Right ventricle myocardium inferior (tissue), 1 donor: ENCODE data around the gene CNNM4. TPM values are rescaled to one million over a fixed set of nuclear protein-coding genes. Genes with fewer than 3 reads are reported as not detected.
A peak's percentile ranks its signal among the peaks of the same experiment; 100 is the strongest.
"Not testable (repeated sequence)": the region's sequence is repeated elsewhere in the genome, so short reads cannot be mapped to it uniquely, and the experiment has no call there.

Source experiments
- ATAC-seq: fragments of 200-7000 bp; cut with Tn5 transposase; one replicate; pipeline ENCODE4 v1.9.1; 2020; ENCODE audit warnings: mild to moderate bottlenecking, moderate library complexity
- DNase-seq: peaks from one replicate; pipeline ENCODE4 v3.0.0; 2021; ENCODE audit errors: missing footprints
- intact Hi-C: fragments of 100-400 bp; cut with DNase I; formaldehyde crosslinking; loops from one replicate; pipeline ENCODE4 v1.11.0; 2022
- total RNA-seq: library from RNA; stranded (reverse); fragmentation: NEBNext Ultra II Directional; extraction: Animal tissue kit (Norgen Biotek cat#: 25700); gene quantifications from one replicate; pipeline ENCODE4 v1.2.1, GENCODE V29; 2021
- donor health status: DM: no; HTN: yes; CAD: no; lungs with severe emphysema.

CNNM4 gene
- total RNA-seq, 1 donor from 2014 or later = 33.3 TPM

DNA sequence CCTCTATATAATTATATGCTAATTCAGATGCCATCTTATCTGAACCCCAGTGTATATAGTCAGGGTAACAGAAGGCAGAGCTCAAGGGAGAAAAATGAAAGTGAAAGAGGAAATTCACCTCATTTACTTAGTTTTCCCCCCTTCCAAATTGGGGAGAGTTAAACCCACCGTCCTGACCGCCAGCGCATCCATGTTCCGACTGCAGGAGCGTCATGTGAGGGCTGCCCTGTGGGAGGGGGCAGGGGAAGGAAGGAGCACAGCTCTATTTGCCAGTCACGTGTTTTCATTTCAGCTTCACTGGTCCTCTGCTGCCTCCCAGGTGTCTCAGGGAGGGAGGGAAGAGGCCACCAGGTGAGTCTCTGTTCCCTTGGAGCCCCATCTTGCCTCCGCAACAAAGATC is 13.2 kb downstream of the CNNM4 start:
- intact Hi-C loops = no loop called here
- no peak for ATAC-seq
- peak; percentile 11 for DNase-seq

DNA sequence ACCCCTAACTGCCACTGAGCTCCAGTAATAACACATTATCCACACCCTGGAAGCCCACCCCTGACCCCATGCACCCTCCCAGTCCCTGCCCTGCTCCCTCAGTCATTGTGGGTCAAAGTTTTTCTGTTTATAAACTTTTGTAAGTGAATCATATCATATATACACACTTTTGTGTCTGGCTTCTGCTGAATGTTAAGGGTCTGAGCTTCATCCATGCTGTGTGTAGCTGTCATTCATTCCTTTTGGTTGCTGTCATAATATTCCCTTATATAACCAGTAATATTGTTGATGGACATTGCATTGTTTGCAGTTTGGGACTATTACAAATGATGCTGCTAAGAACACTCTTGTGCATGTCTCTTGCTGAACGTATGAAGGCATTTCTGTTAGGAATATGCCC is 14.5 kb downstream of the CNNM4 start:
- ATAC-seq = no peak
- DNase-seq = no peak
- intact Hi-C loops = no loop called here

DNA sequence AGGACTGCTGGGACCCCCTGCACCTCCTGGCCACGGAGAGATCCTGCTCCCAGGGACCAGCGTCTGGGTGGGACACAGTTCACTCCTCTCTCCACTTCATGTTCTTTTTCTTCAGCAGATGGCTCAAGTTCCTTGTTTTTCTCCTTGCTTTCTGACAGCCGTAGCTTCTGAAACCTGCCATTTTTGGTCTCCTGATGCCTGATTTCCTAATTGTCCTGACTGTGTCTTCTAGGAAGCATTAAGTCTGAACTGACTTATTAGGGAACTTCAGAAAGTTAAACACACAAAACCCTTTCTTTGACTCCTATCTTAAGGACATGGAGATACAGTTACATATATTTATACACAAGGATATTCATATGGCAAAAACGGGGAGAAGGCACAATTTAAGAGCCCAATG is 22.7 kb downstream of the CNNM4 start:
- intact Hi-C loops = no loop called here
- ATAC-seq = no peak
- DNase-seq = no peak

DNA sequence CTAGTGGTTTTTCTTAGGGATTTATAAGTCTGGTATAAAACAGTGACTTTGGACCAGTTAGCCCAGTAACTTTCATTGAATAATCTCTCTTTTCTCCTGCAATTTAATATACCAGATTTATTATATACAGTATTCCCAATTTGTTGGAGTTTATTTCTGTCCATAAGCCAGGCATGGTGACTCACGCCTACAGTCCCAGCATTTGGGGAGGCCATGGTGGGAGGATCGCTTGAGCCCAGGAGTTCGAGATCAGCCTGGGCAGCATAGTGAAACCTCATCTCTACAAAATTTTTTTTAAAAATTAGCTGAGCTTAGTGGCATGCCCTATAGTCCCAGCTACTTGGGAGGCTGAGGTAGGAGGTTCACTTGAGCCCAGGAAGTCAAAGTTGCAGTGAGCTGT is 26.7 kb downstream of the CNNM4 start:
- intact Hi-C loops = no loop called here
- DNase-seq (no peak), ATAC-seq (no peak)

DNA sequence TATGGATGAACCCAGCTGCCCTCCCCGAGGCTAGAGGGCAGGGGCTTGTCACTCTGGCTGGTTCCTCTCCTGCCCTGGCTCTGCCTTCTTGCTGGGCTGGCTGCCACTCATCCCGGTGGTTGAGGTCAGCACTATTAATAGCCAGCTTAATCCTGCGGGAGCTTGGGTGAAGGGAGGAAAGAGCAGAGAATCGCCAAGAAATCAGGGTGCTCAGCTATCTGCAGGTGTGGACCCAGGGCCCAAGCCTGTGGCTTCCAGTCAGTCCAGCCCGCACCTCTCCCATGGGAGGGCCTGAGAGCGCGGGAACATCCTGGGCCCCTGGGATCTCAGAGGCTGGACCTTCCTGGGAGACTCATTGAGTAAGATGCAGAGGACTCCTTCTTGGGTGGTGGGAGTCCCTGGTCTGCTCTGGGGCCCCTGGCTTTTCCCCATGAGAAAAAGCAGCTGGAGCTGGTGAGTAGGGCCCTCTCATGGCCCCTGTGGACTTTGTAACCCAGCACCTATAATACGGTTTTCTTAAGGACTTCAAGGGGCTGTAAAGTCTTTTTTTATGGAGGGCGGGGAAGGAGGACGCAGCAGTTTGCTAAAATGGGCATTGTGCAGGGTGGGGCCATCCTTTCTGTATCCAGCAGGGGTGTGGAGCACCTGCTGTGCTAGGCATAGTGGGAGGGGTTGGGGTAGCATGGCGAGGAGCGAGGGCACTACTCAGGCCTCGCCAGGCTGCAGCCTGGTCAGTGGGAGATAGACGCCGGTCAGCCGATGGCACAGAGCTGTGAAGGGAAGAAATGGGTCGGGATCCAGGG is 27.9 kb downstream of the CNNM4 start:
- ATAC-seq (peak; percentile 83), DNase-seq (peak; percentile 65)
- intact Hi-C loops = no loop called here

DNA sequence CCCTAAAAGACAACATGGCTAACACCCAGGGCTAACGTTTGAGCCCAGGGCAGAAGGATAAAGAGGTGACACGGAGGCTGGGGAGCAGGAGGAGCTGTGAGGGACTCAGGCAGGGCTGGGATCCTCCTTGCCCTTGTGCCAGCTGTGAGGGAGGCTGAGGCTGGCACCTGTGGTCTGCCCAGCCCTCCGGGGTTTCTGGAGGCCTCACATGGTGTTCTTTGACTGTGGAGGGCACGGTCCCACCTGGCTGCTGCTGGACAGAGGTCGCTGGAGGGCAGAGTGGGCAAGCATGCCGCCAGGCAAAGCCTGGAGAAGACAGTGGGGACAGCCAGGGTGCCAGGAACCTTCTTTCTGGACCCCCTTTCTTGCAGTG is 28.5 kb downstream of the CNNM4 start:
- peak; percentile 4 for ATAC-seq

DNA sequence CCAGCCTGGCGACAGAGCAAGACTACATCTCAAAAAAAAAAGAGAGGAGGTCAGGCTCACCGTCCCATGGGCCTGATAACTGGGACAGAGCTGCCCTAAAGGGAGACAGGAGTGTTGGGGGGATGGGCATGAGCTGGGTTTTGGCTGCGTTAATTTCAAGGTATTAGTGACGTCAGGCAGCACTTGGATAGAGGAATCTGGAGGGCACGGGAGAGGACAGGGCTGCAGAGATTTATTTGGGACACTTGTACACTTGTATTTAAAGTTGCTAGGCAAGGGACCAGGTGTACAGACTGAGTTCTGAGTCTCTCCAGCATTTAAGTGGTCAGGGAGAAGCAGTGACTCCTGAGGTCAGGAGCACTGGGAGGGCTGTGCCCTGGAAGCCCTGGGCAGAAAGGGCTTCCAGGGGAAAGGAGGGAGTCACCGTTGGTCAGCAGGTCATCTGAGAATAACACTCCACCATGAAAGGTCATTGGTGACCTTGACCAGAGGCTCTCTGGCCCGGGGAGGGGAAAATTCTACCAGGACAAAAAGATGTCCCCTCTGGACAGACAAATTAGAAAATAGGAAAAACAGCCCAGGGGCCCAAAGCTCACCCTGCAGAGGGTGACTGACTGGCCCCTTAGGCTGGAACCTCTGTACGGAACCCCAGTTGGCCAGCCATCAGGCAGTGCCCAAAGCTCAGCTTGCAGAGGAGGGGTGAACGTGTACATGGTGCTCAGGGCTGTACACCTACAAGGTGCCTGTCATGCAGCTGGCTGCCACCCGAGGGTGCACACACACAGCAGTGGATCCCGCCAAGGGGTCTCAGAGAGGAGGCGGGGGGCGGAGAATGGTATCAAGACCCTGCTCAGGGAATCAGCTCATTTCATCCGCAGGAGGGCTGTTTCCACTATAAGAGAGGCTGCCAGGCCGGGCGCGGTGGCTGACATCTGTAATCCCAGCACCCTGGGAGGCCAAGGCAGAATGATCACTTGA is 32.4 kb downstream of the CNNM4 start:
- ATAC-seq = peak; percentile 78
- DNase-seq = peak; percentile 66
- intact Hi-C loops = no loop called here

More for the DNA sequence above, 28.5 kb downstream of the CNNM4 start:
- peak; percentile 47 for DNase-seq
- intact Hi-C loops = no loop called here

DNA sequence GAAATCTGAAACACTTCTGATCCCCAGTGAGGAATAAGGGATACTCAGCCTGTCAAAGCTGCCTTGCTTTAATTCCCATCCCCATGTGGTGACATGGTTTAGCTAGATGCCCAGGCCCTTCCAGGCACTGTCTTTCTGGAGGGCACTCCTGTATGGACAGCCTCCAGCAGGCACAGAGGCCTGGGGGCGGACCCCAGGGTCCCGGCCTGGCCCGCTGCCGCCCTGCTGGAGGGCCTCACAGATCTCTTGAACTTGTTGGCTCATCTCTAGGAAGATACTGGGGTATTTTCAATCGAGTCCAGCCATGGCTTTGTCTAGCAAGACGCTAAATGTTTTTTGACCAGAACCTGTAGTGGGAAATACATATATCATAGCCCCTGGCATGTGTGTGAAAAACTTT is 34.4 kb downstream of the CNNM4 start:
- intact Hi-C loops = no loop called here
- DNase-seq (no peak), ATAC-seq (no peak)

DNA sequence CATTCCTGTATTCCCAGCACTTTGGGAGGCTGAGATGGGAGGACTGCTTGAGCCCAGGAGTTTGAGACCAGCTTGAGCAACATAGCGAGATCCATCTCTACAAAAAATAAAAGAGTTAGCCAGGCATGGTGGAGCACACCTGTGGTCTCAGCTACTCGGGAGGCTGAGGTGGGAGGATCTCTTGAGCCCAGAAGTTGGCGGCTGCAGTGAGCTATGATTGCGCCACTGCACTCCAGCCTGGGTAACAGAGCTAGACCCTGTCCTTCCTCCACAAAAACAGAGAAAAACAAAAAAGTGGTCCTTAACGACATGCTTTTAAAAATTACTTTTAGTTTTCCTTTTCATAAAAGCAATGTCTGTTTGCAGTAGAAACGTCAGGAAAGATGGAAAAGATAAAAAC is 35.8 kb downstream of the CNNM4 start:
- DNase-seq, ATAC-seq, intact Hi-C loops: not testable (repeated sequence)

DNA sequence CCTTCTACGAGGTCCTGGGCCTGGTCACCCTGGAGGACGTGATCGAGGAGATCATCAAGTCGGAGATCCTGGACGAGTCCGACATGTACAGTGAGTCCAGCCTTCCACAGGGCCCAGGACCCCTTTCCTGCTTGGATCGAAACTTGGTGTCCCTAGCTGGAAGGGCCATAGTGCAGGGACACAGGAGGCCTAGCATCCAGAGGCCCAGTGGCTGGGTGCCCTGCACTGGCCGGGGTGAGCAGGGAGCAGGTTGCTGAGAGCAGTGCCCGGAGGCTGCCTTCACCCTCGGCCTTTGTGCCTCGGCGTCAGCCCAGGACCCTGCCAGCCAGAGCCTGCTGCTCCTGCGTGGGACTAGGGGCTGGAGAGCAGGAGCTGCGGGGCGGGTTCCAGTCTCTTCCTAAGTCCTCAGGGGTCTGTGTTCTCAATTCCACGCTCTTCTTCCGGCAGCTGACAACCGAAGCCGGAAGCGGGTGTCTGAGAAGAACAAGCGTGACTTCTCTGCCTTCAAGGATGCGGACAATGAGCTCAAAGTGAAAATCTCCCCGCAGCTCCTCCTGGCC is 36.4 kb downstream of the CNNM4 start:
- no peak for ATAC-seq
- intact Hi-C loops = no loop called here
- peak; percentile 48 for DNase-seq

DNA sequence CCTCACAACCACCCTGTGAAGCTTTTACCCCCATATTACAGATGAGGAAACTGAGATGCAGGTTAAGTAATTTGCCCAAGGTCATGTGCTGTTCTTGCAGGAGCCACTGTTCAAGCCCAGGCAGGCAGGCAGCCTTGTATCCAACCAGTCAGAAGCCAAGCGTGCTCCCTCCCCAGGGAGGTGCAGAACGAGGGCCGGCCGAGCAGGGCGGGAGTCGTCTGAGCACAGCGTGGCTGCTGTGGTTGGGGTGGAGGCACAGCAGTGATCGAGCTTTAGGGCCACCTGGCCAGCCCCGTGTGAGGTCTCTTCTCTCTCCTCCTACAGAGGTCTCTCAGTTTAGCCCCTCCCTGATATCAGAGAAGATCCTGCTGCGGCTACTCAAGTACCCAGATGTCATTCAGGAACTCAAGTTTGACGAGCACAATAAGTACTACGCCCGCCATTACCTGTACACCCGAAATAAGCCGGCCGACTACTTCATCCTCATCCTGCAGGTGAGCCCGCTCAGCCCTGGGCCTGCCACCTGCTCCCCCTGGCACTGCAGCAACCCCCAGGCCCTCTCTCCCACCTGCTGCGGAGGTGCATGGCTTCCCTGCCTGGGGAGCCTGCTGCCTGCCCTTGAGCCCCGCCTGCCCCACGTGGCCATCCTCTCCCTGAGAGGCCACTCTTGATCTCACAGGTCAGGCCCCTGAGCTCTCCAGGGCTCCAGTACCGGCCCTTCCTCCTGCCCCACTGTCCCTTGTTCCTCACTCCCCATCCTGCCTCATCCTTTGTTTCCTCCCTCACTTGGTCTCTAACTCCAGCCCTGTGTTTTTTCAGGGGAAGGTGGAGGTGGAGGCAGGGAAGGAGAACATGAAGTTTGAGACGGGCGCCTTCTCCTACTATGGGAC is 38.3 kb downstream of the CNNM4 start:
- DNase-seq = no peak
- intact Hi-C loops = no loop called here
- no peak for ATAC-seq

DNA sequence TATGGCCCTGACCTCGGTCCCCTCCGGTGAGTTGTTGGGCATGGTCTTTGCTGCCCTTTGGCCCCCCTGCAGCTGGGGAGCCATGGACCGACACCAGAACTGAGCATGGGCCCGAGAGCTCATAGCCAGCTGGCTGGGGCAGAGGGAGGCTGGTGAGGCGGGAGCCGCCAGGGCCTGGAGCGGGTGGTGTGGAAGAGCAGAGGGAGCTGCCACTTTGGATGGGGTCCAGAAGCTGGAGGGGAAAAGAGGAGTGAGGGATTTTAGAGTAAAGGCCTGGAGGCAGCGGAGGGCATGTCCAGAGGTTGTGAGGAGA is 38.9 kb downstream of the CNNM4 start:
- DNase-seq = no peak
- no peak for ATAC-seq
- intact Hi-C loops = no loop called here

DNA sequence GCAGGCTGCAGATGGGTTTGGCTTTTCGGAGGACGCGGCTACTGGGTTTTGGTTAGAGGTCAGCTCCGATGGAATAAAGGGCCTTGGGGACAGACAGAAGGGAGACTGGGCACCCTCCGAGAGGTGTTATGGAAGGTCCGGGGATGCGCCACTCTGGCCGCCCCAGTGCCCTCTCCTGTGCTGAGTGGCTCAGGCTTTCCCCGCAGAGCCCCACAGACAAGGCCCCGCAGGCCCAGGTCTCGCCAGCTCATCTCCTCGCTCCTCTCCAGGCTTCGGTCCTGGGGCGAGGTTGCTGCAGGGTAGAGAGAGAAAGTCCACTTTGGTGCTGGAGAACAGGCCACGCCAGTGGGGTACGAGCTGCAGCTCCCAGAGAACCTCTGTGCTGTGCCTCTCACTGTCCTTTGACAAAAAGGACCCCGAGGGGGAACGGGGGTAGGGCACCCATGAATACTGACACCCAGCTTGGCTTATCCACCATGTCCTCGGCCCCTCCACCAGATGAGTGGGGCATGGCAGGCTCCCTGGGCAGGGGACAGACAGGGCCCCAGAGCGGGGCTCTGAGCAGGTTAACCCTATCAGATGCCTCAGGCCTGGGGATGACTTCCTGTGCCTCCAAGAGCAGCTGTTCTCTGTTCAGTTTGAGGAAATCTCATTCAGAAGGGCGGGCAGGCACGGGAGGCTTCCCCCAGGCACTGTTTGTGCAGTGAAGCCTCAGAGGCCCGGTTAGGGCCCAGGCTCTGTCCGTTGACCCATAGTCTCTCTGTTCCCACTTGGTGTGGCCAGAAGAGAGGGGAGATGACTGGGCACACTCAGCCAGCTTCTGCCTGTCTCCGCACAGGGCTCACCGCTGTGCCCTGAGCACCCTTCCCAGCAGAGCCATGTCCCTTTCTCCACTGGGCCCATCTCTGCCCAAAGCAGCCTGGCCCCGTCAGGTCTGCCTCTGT is 39.6 kb downstream of the CNNM4 start:
- ATAC-seq = peak; percentile 23
- DNase-seq = no peak
- intact Hi-C loops = no loop called here

DNA sequence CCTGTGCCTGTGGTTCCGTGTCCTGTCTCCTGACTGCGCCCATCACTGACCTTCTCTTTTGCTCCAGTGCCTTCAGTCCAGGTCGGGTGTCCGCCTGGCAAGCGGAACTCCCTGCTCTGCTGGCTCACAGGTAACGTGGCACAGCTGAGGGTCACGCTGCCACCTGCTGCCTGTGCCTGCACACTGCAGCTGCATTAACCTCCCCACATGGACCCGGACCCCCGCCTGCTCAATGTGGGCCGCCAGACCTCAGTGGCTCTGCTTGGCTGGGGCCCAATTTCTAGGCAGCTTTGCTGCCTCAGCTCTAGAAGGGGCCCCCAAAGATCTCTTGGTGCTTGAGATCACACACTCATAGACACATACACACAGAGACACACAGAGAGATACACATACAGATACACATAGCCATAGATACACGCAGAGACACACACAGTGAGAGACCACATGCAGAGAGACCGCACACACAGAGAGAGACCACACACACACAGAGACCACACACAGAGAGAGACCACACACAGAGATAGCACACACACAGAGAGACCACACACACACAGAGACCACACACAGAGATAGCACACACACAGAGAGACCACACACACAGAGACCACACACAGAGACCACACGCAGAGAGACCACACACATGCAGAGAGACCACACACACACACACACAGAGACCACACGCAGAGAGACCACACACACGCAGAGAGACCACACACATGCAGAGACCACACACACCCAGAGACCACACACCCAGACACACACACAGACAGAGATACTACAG is 40.5 kb downstream of the CNNM4 start:
- intact Hi-C loops = no loop called here
- ATAC-seq (peak; percentile 88), DNase-seq (peak; percentile 86)

DNA sequence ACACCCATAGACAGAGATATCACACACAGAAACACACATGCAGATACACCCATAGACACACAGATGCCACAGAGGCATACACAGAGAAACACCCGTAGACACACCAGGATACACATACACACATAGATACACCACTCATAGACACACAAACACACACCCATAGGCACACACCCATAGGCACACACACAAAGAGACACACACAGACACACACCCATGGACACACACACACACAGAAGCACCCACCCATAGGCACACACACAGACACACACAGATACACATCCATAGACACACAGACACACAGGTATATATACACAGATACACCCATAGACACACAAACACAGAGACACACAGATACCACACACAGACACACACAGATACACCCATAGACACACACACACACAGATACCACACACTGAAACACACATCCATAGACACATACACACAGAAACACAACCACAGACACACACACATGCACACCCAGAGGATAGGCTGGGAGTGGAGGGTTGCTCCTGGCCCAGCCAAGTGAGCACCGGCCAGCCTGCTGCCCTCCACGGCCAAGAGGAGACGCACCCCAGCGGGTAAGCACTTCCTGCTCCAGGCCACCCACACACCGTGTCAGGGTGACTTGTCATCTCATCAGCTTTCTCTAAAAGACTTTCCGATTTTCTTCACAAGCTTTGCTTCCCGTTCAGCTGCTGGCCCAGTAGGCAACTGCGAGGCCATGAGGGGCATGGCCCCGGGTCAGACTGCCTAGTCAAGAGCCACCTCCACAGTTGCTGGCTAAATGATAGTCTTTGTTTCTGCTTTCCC is 41.3 kb downstream of the CNNM4 start:
- peak; percentile 66 for DNase-seq
- intact Hi-C loops = no loop called here
- no peak for ATAC-seq

DNA sequence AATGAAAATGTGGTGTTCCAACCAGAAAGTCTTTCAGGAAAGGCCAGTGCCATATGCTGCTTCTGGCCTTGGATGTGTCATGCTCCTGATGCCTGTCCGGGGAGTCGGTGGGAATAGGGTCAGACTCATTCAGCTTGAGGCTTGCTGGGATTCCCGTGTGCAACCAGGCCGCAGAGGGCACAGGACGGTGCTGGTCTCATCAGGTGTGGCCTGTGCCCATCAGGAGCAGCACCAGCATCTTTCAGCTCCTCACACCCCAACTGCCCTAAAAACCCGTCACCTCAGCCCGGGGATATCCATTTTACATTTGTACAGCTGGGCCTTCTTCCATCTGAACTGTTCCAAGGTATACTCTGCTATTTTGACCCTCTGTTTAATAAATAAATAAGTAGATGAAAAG is 42.0 kb downstream of the CNNM4 start:
- no peak for DNase-seq
- intact Hi-C loops = no loop called here
- no peak for ATAC-seq
